DMS153 treated with DMSO at 0.1 percent for 48 hours (cell line): ENCODE results near the gene ARHGAP26.

Source experiments
- DNase-seq: peaks from one replicate; lab custom pipeline; 2025; ENCODE audit not compliant: unreplicated experiment; lab: John Stamatoyannopoulos, UW

ARHGAP26 gene

DNA sequence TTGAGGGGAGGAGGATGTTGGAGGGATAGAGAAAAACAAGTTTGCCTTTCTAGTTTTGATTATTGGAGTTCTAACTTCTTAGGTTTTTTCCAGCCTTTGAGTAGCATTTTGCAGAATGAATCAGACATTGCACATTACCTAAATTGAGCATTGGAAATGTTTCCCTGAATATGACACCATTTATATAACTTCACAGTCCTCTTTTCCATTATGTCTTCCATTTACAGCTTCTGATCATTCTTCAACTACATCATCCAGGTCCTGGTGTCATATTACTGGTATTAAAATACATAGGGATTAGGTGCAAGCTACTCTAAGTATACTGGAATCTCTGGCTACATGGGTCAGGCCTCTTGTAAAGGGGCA is 286.1 kb downstream of the ARHGAP26 start:
- DNase-seq: no peak

GRCh38 chr5:143056792-143057579 is 286.8 kb downstream of the ARHGAP26 start:
- DNase-seq: no peak

GRCh38 chr5:143057580-143057999 is 287.4 kb downstream of the ARHGAP26 start:
- no peak for DNase-seq

DNA sequence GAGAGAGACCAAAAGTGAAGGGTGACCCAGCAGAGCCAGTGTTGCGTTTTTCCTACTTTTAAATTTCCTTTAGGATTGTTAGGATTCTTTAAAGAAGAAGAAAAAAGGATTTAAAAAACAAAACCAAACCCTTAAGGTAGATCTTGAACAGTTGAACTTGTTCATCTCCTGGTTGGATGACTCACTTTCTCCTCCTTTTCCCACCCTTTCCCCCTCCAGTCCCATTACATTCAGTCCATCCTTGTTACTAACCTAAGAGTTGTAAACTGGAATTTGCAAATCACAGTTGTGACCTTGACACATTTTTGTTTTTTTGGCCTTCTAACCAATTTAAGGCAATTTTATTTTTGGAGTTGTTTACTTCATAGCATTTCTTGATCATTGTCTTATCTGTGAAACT is 289.2 kb downstream of the ARHGAP26 start:
- no peak for DNase-seq

DNA sequence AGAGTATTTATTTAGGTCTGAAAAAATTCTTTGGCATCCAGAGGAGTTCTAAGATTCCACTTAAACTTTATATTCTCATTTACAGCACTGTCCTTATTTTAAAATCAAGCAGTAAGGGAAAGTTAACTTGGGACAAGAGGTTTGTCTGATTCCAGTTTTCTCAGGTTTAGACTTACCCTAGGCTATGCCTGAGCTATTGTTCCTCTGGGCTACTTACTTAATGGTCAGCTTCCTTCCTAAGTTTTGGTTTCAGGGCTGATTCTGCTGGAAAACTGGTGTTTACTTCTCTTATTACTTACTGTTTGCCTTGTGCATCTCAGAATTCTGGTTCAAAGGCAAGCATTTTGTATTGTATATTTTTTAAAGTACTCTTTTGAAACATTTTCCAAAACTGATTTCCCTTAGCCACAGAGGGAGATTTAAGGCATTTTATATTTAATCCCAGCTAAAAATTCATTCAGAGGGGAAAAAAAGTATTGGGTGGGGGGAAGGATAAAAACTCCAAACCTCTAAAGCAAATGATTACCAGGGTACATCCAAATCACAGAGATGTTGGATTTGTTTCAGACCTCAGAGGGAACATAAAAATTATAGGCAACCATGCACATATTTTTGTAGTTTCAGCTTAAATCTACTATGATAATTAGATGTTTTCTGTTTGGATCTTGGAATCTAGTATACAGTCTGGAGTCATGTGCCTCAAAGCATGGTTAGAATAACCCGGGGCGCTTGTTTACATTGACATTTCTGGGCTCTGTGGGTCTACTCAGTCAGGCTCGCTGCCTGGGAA is 290.0 kb downstream of the ARHGAP26 start:
- DNase-seq: no peak

GRCh38 chr5:143061161-143061945 is 291.2 kb downstream of the ARHGAP26 start:
- DNase-seq: no peak

DNA sequence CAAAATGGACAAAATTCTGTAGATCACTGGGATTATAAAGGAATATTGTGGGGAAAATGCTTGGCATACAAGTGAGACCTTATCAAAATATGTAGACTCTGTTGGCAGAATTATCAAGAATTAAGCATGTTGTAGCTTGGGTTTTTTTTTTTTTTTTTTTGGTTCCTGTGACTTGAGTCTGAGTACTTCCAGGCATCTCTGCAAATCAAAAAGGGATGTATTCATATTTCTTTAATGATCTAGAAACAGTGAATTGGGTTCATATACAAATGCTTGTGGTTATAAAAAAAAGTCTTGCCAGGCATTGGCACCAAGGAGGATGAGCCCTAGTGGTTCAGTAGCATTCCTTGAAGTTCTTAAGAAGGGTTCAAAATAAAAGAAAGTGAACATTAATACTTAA is 292.2 kb downstream of the ARHGAP26 start:
- no peak for DNase-seq

DNA sequence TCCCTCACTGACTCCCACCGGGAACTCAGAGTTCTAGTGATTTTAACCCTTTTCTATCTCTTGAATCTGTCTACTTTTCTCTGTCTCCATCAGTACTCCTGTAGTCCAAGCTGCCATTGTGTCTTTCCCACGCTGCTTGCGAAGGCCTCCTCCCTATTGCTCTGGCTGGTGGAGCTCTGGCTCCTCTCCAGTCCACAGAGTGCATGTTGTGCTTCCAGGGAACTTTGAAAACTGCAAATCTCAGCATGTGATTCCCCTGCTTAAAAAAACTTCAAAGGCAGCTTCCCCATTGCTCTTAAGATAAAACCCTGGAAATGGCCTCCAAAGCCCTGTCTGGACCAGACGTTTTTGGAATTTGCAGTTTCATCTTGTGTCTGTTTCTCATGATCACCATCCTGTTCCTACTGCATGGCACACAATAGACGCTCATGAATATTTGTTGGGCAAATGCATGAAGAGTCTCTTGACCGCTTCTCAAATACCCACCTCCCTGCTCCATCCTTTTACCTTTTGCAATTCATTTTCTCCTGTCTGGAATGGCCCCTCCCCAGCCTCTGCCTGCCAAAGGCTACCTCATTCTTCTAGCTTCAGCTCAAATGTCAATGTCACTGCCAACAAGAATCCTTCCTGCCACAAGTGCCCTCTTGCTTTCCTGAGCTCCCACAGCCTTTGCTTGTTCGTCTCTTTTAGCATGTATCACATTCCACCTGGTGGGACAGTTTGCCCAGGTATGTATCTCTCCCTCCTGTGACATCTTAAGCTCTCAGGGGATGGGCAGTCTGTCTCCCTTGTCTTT is 293.2 kb downstream of the ARHGAP26 start:
- DNase-seq: no peak

GRCh38 chr5:143064218-143064641 is 294.1 kb downstream of the ARHGAP26 start:
- no peak for DNase-seq

- DNase-seq: no peak
These were observed 294.5 kb downstream of the ARHGAP26 start for GRCh38 chr5:143064676-143065075.

- no peak for DNase-seq
These were observed 295.2 kb downstream of the ARHGAP26 start for GRCh38 chr5:143065185-143065965.

- DNase-seq: no peak
These were observed 295.9 kb downstream of the ARHGAP26 start for GRCh38 chr5:143065996-143066522.

DNA sequence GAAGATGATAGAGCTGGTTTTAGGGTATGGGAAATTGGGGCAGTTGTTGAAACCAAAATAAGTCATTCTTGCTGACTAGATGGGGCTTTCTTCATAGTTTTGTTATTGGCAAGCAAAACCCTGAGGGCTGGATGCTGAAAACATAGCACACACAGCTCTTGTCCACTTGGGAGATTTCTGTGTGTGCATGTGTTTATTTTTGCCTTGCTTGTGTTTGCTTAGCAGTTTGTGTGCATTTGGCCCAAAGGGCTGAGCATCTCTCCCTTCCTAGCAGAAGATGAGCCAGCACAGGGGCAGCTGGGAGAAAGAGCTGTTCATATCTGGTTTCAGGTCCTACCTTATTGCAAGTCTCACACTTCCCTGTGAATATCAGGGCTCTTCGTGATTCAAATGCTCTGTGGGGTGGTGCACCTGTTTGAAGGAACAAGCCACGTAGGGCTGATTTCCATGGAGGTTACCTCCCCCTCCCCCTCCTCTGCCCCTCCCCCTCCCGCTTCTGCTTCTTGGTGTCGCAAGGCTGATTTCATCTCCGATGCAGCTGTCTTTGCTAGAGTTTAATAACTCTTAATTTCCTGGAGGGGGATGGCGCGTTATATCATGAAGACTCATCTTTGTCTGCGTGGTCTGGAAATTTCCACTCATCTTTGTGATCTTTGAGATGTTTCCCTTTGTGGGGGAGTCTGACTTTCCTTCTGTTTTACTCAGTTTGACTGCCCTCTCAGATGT is 296.5 kb downstream of the ARHGAP26 start:
- no peak for DNase-seq

DNA sequence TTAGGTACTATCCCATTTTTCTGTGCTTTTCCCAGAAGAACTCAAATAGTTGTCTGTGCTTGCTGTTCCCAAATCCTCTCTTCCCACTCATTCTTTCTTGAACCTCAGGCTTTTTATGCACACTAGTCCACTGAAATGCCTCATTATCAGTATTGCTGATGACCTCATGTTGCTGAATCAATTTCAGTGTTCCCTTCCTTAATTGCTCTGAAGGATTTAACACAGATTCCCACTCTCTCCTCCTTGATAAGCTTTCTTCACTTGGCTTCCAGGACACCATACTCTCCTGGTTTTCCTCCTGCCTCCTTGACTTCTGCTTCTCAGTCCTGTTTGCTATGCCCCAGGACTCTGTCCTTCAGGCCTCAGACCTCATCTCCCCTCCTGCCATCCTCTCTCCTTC is 298.5 kb downstream of the ARHGAP26 start:
- no peak for DNase-seq

DNA sequence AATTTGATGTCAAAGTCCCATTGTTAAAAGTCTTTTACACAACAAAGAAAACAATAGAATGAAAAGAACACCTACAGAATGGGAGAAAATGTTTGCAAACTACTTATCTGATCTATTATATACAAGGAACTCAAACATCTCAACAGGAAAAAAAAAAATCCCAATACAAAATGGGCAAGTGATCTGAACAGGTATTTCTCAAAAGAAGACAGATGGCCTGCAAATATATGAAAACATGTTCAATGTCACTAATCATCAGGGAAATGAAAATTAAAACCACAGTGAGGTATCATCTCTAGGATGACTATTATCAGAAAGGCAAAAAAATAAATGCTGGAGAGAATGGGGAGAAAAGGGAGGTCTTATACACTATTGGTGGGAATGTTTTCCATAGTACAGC is 301.8 kb downstream of the ARHGAP26 start:
- no peak for DNase-seq

- no peak for DNase-seq
These were observed 302.6 kb downstream of the ARHGAP26 start for GRCh38 chr5:143072734-143073133.

- DNase-seq: no peak
These were observed 303.6 kb downstream of the ARHGAP26 start for GRCh38 chr5:143073766-143074165.

DNA sequence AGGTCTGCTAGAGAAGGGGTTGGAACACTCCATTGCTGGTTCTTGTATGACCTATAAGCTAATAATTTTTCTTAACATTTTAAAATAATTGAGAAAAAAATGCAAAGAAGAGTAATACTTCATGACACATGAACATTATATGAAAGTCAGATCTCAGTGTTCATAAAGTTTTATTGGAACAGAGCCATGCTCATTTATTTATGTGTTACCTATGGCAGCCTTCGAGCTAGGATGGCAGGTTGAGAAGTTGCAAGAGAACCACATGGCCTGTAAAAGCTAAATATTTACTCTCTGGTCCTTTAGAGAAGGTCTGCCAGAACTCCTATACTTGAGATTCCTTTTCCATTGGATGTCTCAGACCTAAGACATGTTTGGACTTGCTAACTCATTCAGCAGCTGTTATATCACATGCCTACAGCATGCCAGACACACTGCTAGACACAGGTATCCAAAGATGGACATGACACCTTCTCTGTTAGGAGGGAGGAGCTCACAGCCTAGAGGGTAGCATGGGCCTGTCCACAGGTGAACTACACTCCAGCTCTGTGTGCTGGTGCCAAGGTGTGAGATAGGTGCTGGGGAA is 304.3 kb downstream of the ARHGAP26 start:
- no peak for DNase-seq

- no peak for DNase-seq
These were observed 306.2 kb downstream of the ARHGAP26 start for GRCh38 chr5:143076377-143076776.
